Measurements from ENCODE around the gene PHF20. TPM values are rescaled to one million over a fixed set of nuclear protein-coding genes. Genes with fewer than 3 reads are reported as not detected.

The PHF20 gene
- total and polyA plus RNA-seq, 2 of the 8 experiments (the other 6 are each of a cell fraction or from before 2014, with no cell fraction given) = 25.6 to 70.1 TPM

GRCh38 chr20:35920523-35920922 is 148.7 kb downstream of the PHF20 start:
- FAIRE-seq = no peak
- Histone ChIP-seq H2BK5ac (ENCODE audit: low read depth, low read length) (no peak overlapping the region), H2BK12ac (ENCODE audit: low read depth, low read length) (no peak overlapping the region), H4K20me1 (replicated peaks in 1 of 2; ENCODE audit: control insufficient read depth in 1 of 2, insufficient read depth in 2 of 2, low read length in 2 of 2) (peaks cover 0 to 1% of the 10 kb centered on the region in 2 experiments), H3K27ac (ENCODE audit: low read depth, low read length) (no peak overlapping the region), H3K23ac (ENCODE audit: insufficient read length) (no peak overlapping the region), H3K14ac (ENCODE audit: insufficient read length) (no peak overlapping the region), H3K9me3 (ENCODE audit: insufficient read depth in 2 of 2, low read depth in 1 of 2, low read length in 1 of 2) (no peaks in the 10 kb centered on the region), H2BK120ac (replicated peaks; ENCODE audit: low read depth, low read length) (no peak overlapping the region), H2AFZ (ENCODE audit: low read length) (no peak overlapping the region), H3K23me2 (ENCODE audit: low read depth, low read length) (no peaks in the 10 kb centered on the region), H2AK5ac (ENCODE audit: low read depth, low read length) (no peak overlapping the region), H3K4me2 (ENCODE audit: insufficient read depth in 1 of 2, low read depth in 2 of 2, low read length in 2 of 2) (no peak overlapping the region), H3K4me1 (replicated peaks in 1 of 4; ENCODE audit: control insufficient read depth in 3 of 4, insufficient read depth in 4 of 4, low read length in 3 of 4) (no peaks in the 10 kb centered on the region), H3K79me2 (ENCODE audit: control insufficient read depth in 1 of 2, insufficient read depth in 2 of 2, low read length in 2 of 2) (no peaks in the 10 kb centered on the region), H3K56ac (replicated peaks; ENCODE audit: insufficient read length, low read depth, low read length) (no peak overlapping the region), H2BK15ac (ENCODE audit: low read length) (no peak overlapping the region), H3K27me3 (replicated peaks in 1 of 4; ENCODE audit: control insufficient read depth in 3 of 4, extremely low read depth in 1 of 4, insufficient read depth in 3 of 4, low read length in 3 of 4) (no peaks in the 10 kb centered on the region), H3K9ac (replicated peaks in 1 of 4; ENCODE audit: extremely low read depth in 1 of 4, low read depth in 3 of 4, low read length in 3 of 4) (no peak overlapping the region), H4K91ac (replicated peaks; ENCODE audit: insufficient read length, low read length) (no peak overlapping the region), H2BK20ac (ENCODE audit: low read length) (no peak overlapping the region), H3K4me3 (ENCODE audit: extremely low read depth in 1 of 4, insufficient read depth in 2 of 4, low read depth in 3 of 4, low read length in 4 of 4) (no peak overlapping the region), H4K5ac (ENCODE audit: insufficient read length, low read depth, low read length) (no peak overlapping the region), H3K4ac (replicated peaks; ENCODE audit: insufficient read length, low read depth, low read length) (no peak overlapping the region), H3K18ac (ENCODE audit: extremely low read depth, low read length) (no peak overlapping the region), H4K8ac (ENCODE audit: extremely low read depth, insufficient read depth, low read length) (no peak overlapping the region), H3K79me1 (ENCODE audit: low read depth, low read length) (no peaks in the 10 kb centered on the region), H3K36me3 (ENCODE audit: control insufficient read depth in 2 of 4, insufficient read depth in 4 of 4, low read length in 3 of 4) (peaks cover 2 to 48% (median 26%) of the 10 kb centered on the region in 4 experiments; a peak in 7 of 8 replicates)
- WGBS, 2 experiments (ENCODE audit: extremely low coverage in 1 of 2, insufficient coverage in 1 of 2, insufficient read length in 1 of 2, insufficient replicate concordance in 2 of 2, low coverage in 1 of 2, low lambda C conversion rate in 2 of 2, missing lambda C conversion rate in 1 of 2) = 93% methylated on average over 3 of the region's 3 CpGs; no CpG with 5 or more reads in 1 of the 2 experiments
- no peak for DNase-seq (ENCODE audit: low read depth in 1 of 2, low spot score in 2 of 2)
- CTCF ChIA-PET (ENCODE audit: partially characterized antibody) = no interaction called here
- TF ChIP-seq CREB1 (IDR thresholded peaks at IDR 0.05) (no peak), ATF3 (IDR thresholded peaks at IDR 0.05; ENCODE audit: insufficient read depth, low read depth, low read length) (no peak), TAF7 (optimal IDR thresholded peaks at IDR 0.05; ENCODE audit: borderline replicate concordance, low read depth, low read length) (no peak), SIX5 (IDR thresholded peaks at IDR 0.05; ENCODE audit: low read depth, low read length) (no peak), SRF (IDR thresholded peaks at IDR 0.05; ENCODE audit: low read depth, low read length) (no peak)
- POLR2A ChIA-PET (ENCODE audit: partially characterized antibody) = interaction anchor here (0.9 to 1.0 kb wide), 2 partner anchors 35 to 184 kb away, joined by 3 read pairs; no protein-coding TSS in a partner anchor
